Neural cell (in vitro differentiated cells): ENCODE measurements around the gene CACNA1C.

Experiments
- CTCF ChIP-seq: fragments of 450-650 bp; IDR thresholded peaks from 2 replicates; pipeline ENCODE4 v1.5.1; 2014; ENCODE audit warnings: antibody characterized with exemption, mild to moderate bottlenecking, moderate library complexity; ENCODE audit not compliant: poor library complexity, severe bottlenecking
- EP300 ChIP-seq: fragments of 450-650 bp; conservative IDR thresholded peaks from 2 replicates; pipeline ENCODE4 v1.6.1; 2014; ENCODE audit warnings: antibody characterized with exemption, mild to moderate bottlenecking, moderate library complexity; ENCODE audit not compliant: poor library complexity, severe bottlenecking
- EZH2 ChIP-seq: fragments of 200-600, 300-800 bp; shearing (Covaris generic), sonication (generic); IDR thresholded peaks from 2 replicates; pipeline ENCODE4 v1.6.1; 2014; ENCODE audit warnings: antibody characterized with exemption, low read length, borderline replicate concordance, mild to moderate bottlenecking; ENCODE audit not compliant: insufficient read depth, poor library complexity, severe bottlenecking
- MXI1 ChIP-seq: fragments of 450-650 bp; conservative IDR thresholded peaks from 2 replicates; pipeline ENCODE4 v1.6.1; 2014; ENCODE audit warnings: antibody characterized with exemption, mild to moderate bottlenecking; ENCODE audit not compliant: poor library complexity, severe bottlenecking
- POLR2AphosphoS5 ChIP-seq: IDR thresholded peaks from 2 replicates; pipeline ENCODE4 v1.6.1; 2012
- RAD21 ChIP-seq: fragments of 450-650 bp; conservative IDR thresholded peaks from 2 replicates; pipeline ENCODE4 v1.6.1; 2014; ENCODE audit warnings: antibody characterized with exemption, mild to moderate bottlenecking, moderate library complexity
- REST ChIP-seq: IDR thresholded peaks from 2 replicates; pipeline ENCODE4 v1.6.1; 2012; ENCODE audit warnings: borderline replicate concordance
- SMC3 ChIP-seq: fragments of 450-650 bp; conservative IDR thresholded peaks from 2 replicates; pipeline ENCODE4 v1.6.1; 2014; ENCODE audit warnings: antibody characterized with exemption, mild to moderate bottlenecking, moderate library complexity; ENCODE audit not compliant: poor library complexity
- TAF1 ChIP-seq: IDR thresholded peaks from 2 replicates; pipeline ENCODE4 v1.6.1; 2012; ENCODE audit warnings: low read depth

GRCh38 chr12:2074792-2075191 is 22.0 kb downstream of the CACNA1C start:
- no peak for TF ChIP-seq CTCF
- no peak for TF ChIP-seq EZH2
- TF ChIP-seq RAD21: no peak
- TF ChIP-seq EP300: no peak
- no peak for TF ChIP-seq SMC3
- no peak for TF ChIP-seq POLR2AphosphoS5
- no peak for TF ChIP-seq REST
- no peak for TF ChIP-seq MXI1
- no peak for TF ChIP-seq TAF1
